Heart right ventricle (tissue), 16 donors: ENCODE results near the gene GRIK2. TPM values are rescaled to one million over a fixed set of nuclear protein-coding genes. Genes with fewer than 3 reads are reported as not detected.

Experiments
- ATAC-seq, 8 donors: fragments of 200-7000 bp; cut with Tn5 transposase; one replicate each; pipeline ENCODE4 v1.9.1; 2020; ENCODE audit warnings: mild to moderate bottlenecking in 8 of 8, moderate library complexity in 8 of 8, moderate number of reproducible peaks in 1 of 8
- DNase-seq, 2 donors: peaks; one replicate each; pipeline ENCODE4 v3.0.0-alpha.2; 2020
- H3K27ac ChIP-seq, 10 donors: fragments of 200-600 bp; sonication (generic) in 2 of 10; one replicate each; pipeline versions ENCODE4 v1.5.0 to v1.8.0; 2020 to 2022; ENCODE audit warnings: mild to moderate bottlenecking in 3 of 10
- H3K27me3 ChIP-seq, 7 donors: fragments of 200-600 bp; one replicate each; pipeline ENCODE4 v1.8.0; 2021 to 2022; ENCODE audit warnings: mild to moderate bottlenecking in 2 of 7
- H3K36me3 ChIP-seq, 9 donors: fragments of 200-600 bp; sonication (generic) in 1 of 9; one replicate each; pipeline versions ENCODE4 v1.5.0 to v1.8.0; 2020 to 2022; ENCODE audit warnings: mild to moderate bottlenecking in 2 of 9
- H3K4me1 ChIP-seq, 9 donors: fragments of 200-600 bp; sonication (generic) in 1 of 9; one replicate each; pipeline versions ENCODE4 v1.5.0 to v1.8.0; 2020 to 2022; ENCODE audit warnings: mild to moderate bottlenecking in 4 of 9
- H3K4me3 ChIP-seq, 10 donors: fragments of 200-600 bp; sonication (generic) in 2 of 10; one replicate each; pipeline versions ENCODE4 v1.5.0 to v1.8.0; 2020 to 2022; ENCODE audit warnings: mild to moderate bottlenecking in 7 of 10, moderate library complexity in 2 of 10
- H3K9me3 ChIP-seq, 11 donors: fragments of 200-600 bp in 10 of 11; sonication (generic) in 2 of 11; one replicate each; pipeline versions ENCODE4 v1.5.0 to v1.8.0; 2013 to 2022; ENCODE audit warnings: mild to moderate bottlenecking in 2 of 11, control low read depth in 1 of 11, moderate library complexity in 1 of 11
- CTCF ChIP-seq, 9 donors: fragments of 200-600 bp; sonication (generic) in 2 of 9; IDR thresholded peaks; one replicate each; pipeline versions ENCODE4 v1.5.0 to v1.8.0; 2021 to 2022; ENCODE audit warnings: antibody characterized with exemption in 9 of 9, mild to moderate bottlenecking in 5 of 9, moderate library complexity in 1 of 9
- WGBS, 2 donors: extraction: QIAGEN DNeasy Blood & Tissue Kit; methylation state at CpG; one replicate each; pipeline ENCODE4 v1.1.7; 2013; ENCODE audit warnings: inconsistent platforms in 1 of 2; 5-methylcytosine and 5-hydroxymethylcytosine counted together
- intact Hi-C, 10 donors: fragments of 100-400 bp; cut with DNase I; formaldehyde crosslinking; loops; one replicate each; pipeline versions ENCODE4 v1.11.1 to v1.14.2; 2022
- polyA plus RNA-seq, 2 donors: library from polyadenylated mRNA; stranded (reverse); fragments of 200-250 nt; gene quantifications; one replicate each; pipeline ENCODE4 v1.2.3, GENCODE V29; 2013
- total RNA-seq, 10 donors: library from RNA; stranded (reverse); fragmentation: NEBNext Ultra II Directional in 3 of 10; extraction: Animal tissue kit (Norgen Biotek cat#: 25700) in 3 of 10; gene quantifications; one replicate each; pipeline versions ENCODE4 v1.2.1 to v1.2.4, GENCODE V29; 2021 to 2023
- donor health status: Arrhythmogenic right ventricular cardiomyopathy.
- donor health status: ischemic (EF 13 %, LVEDD 7.1; RV severe dilation, severe dysfunction).
- donor health status: healthy with polysubstance abuse.
- donor health status: DM: no; HTN: yes; CAD: no.
- donor health status: DM: no; HTN: no; CAD: no.
- donor health status: ischemic (EF 25% LVEDD 6.9; RV normal size, moderate dysfunction).
- donor health status: ischemic (EF 25% LVEDD 5.7; RV mildly dilated, moderate dysfunction).
- donor health status: healthy.
- donor health status: DM: yes; HTN: yes; CAD: no.
- donor health status: Ischemic cardiomyopathy.
- donor health status: ischemic (EF 35%, LVEDD 5.7; RV mildly dilated, moderate dysfunction).
- donor health status: nonischemic (EF 11% LVEDD 7.7; RV severe dilation, severe dysfunction).
- donor health status: DM: yes; HTN: yes; CAD: no.
- donor health status: PGD.
- donor health status: ischemic (EF 29% LVEDD 5.4; RV normal size, mild dysfunction).
- donor health status: nonischemic (EF 23%, LVEDD 6.1; RV moderate dilation, normal function).

GRIK2 gene
- total and polyA plus RNA-seq, 12 donors, result 0.13 to 7.0 (median 2.5) TPM

- TF ChIP-seq CTCF (IDR thresholded peaks at IDR 0.05), result no peak
- 76 to 91% methylated on average over 1 of the region's 1 CpG for WGBS, 2 donors
- ATAC-seq, result no peak
Observed at GRCh38 chr6:102118034-102118433, 724.5 kb downstream of the GRIK2 start.

More at GRCh38 chr6:102118034-102118433, 724.5 kb downstream of the GRIK2 start:
- Histone ChIP-seq H3K9me3 (peaks cover 0 to 16% (median 0%) of the 10 kb centered on the region in 11 donors), H3K36me3 (no peaks in the 10 kb centered on the region), H3K4me1 (no peaks in the 10 kb centered on the region), H3K27ac (no peak overlapping the region), H3K4me3 (no peak overlapping the region), H3K27me3 (no peaks in the 10 kb centered on the region)
- no peak for DNase-seq
- intact Hi-C loops, result no loop called here
